Panc1 (cell line): ENCODE measurements around the gene LRRFIP1.

Experiments used
- CTCF ChIP-seq: fragments of 450-650 bp; IDR thresholded peaks from 2 replicates; pipeline ENCODE4 v1.5.1; 2017; ENCODE audit warnings: mild to moderate bottlenecking
- POLR2AphosphoS5 ChIP-seq: IDR thresholded peaks from 2 replicates; pipeline ENCODE4 v1.6.1; 2012; ENCODE audit warnings: mild to moderate bottlenecking, low read depth, low read length, moderate library complexity
- REST ChIP-seq, 2 experiments: IDR thresholded peaks; 2 replicates each; pipeline ENCODE4 v1.6.1; 2011 to 2012; ENCODE audit warnings: low read depth in 2 of 2, control low read depth in 1 of 2, low read length in 1 of 2, mild to moderate bottlenecking in 1 of 2, moderate library complexity in 1 of 2; ENCODE audit not compliant: insufficient read depth in 1 of 2
- SIN3A ChIP-seq: IDR thresholded peaks from 2 replicates; pipeline ENCODE4 v1.6.1; 2012; ENCODE audit warnings: low read depth, mild to moderate bottlenecking, low read length, moderate library complexity, borderline replicate concordance; ENCODE audit not compliant: insufficient read depth
- TCF7L2 ChIP-seq: IDR thresholded peaks from 2 replicates; pipeline ENCODE4 v1.6.1; 2011; ENCODE audit warnings: mild to moderate bottlenecking, low read depth, low read length, inconsistent platforms

DNA sequence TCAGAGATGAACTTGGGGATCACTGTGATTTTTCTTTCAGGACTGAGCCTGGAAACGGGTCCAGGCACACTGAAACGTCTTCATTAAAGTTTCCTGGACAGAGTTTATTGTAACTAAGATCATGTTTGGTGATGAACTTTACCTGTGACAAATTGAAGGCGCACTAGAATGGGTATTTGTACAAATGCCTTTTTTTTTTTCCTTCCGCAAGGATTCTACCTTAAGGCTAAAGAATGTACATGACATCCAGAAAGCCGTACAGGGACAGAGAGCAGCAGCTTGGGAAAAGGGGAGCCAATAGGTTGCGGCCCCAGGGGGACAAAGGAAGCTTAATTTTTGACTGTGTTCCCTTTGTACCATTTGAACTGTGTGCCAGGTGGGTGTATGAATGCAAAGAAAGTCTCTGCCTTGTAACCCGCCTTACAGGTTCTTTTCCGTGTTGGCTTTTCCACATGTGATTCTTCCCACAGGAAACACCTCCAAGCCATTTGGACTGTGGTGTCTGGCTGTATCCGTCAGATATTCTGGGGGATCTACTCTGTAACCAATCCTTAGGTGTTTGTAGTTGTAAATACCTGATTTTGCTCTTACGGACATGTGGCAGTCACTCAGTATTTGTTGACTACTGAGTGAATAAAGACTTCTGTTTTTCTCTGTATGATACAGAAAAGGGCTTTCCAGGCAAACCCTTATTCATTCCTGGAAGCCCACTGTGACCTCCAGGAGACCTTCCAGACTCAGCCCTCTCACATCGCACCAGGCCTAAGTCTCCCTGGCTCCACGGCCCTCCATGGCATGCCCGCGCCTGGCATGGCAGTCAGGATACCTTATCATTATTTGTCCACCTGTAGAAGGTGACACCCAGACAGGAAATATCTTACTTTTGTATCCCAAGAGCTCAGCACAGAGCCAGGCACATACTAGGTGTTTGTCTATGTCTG lies 1.1 kb downstream of the LRRFIP1 start:
- no peak for TF ChIP-seq CTCF
- no peak for TF ChIP-seq POLR2AphosphoS5
- no peak for TF ChIP-seq TCF7L2
- TF ChIP-seq REST (IDR thresholded peaks at IDR 0.05; ENCODE audit: insufficient read depth in 1 of 2, low read depth in 2 of 2, low read length in 1 of 2): no peak
- no peak for TF ChIP-seq SIN3A
